ENCODE measurements around the gene DACT2.

DNA sequence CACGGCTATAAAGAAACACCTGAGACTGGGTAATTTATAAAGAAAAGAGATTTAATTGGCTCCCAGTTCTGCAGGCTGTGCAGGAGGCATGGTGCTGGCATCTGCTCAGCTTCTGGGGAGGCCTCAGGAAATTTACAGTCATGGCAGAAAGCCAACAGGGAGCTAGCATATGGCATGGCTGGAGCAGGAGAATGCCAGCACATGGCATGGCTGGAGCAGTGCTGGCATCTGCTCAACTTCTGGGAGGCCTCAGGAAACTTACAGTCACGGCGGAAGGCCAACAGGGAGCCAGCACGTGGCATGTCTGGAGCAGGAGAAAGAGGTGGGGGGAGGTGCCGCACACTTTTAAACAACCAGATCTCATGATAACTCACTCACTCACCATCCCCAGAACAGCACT is 32.5 kb upstream of the DACT2 start:
- TF ChIP-seq, protein P1, sequence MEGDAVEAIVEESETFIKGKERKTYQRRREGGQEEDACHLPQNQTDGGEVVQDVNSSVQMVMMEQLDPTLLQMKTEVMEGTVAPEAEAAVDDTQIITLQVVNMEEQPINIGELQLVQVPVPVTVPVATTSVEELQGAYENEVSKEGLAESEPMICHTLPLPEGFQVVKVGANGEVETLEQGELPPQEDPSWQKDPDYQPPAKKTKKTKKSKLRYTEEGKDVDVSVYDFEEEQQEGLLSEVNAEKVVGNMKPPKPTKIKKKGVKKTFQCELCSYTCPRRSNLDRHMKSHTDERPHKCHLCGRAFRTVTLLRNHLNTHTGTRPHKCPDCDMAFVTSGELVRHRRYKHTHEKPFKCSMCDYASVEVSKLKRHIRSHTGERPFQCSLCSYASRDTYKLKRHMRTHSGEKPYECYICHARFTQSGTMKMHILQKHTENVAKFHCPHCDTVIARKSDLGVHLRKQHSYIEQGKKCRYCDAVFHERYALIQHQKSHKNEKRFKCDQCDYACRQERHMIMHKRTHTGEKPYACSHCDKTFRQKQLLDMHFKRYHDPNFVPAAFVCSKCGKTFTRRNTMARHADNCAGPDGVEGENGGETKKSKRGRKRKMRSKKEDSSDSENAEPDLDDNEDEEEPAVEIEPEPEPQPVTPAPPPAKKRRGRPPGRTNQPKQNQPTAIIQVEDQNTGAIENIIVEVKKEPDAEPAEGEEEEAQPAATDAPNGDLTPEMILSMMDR (conservative IDR thresholded peaks at IDR 0.05) = no peak
- TF ChIP-seq ZFX (IDR thresholded peaks at IDR 0.05) = no peak

Measured in C4-2B (cell line).